GM21423 (cell line): ENCODE measurements around the gene EPN3.

ENCODE experiments used
- ATAC-seq: cut with Tn5 transposase; IDR thresholded peaks from one replicate; pipeline ENCODE4 v1.9.1; 2021; ENCODE audit warnings: mild to moderate bottlenecking, moderate library complexity; ENCODE audit not compliant: unreplicated experiment

Gene EPN3

GRCh38 chr17:50547736-50548083, 15.2 kb downstream of the EPN3 start:
- ATAC-seq = no peak

GRCh38 chr17:50548831-50549230, 16.3 kb downstream of the EPN3 start:
- ATAC-seq = no peak

- no peak for ATAC-seq
Measured at GRCh38 chr17:50549256-50549941, 16.9 kb downstream of the EPN3 start.

GRCh38 chr17:50549969-50550368, 17.4 kb downstream of the EPN3 start:
- no peak for ATAC-seq

GRCh38 chr17:50550661-50551432, 18.3 kb downstream of the EPN3 start:
- no peak for ATAC-seq

GRCh38 chr17:50551433-50551815, 18.9 kb downstream of the EPN3 start:
- ATAC-seq = no peak

GRCh38 chr17:50551884-50552283, 19.3 kb downstream of the EPN3 start:
- ATAC-seq = no peak

GRCh38 chr17:50554201-50554600, 21.7 kb downstream of the EPN3 start:
- no peak for ATAC-seq

GRCh38 chr17:50556803-50557202, 24.3 kb downstream of the EPN3 start:
- ATAC-seq = no peak

GRCh38 chr17:50557630-50558029, 25.1 kb downstream of the EPN3 start:
- ATAC-seq = no peak

- ATAC-seq = no peak
Measured at GRCh38 chr17:50558091-50558490, 25.6 kb downstream of the EPN3 start.

- ATAC-seq = no peak
Measured at GRCh38 chr17:50558581-50558940, 26.0 kb downstream of the EPN3 start.

- ATAC-seq = no peak
Measured at GRCh38 chr17:50558941-50559614, 26.5 kb downstream of the EPN3 start.

- no peak for ATAC-seq
Measured at GRCh38 chr17:50559674-50560184, 27.2 kb downstream of the EPN3 start.

GRCh38 chr17:50560185-50560824, 27.8 kb downstream of the EPN3 start, which contains the start of gene CACNA1G:
TSS of gene CACNA1G (plus strand) at chr17:50560715. CDS start at chr17:50561460, 745 bp downstream.
- ATAC-seq = peak; percentile 87

GRCh38 chr17:50560931-50561745, 28.6 kb downstream of the EPN3 start:
- no peak for ATAC-seq

- no peak for ATAC-seq
Measured at GRCh38 chr17:50561746-50562141, 29.2 kb downstream of the EPN3 start.

- no peak for ATAC-seq
Measured at GRCh38 chr17:50562242-50563091, 29.9 kb downstream of the EPN3 start.

GRCh38 chr17:50563092-50563511, 30.6 kb downstream of the EPN3 start:
- no peak for ATAC-seq
